Measurements from ENCODE around the gene FAM50B. TPM values are rescaled to one million over a fixed set of nuclear protein-coding genes. Genes with fewer than 3 reads are reported as not detected.

FAM50B gene
- total and polyA plus RNA-seq, 2 of the 13 experiments (the other 11 are each of a cell fraction or from before 2014, with no cell fraction given) = 0.05 TPM; not detected in 1

- 0 out of 2 replicates have a peak, but pooled peaks have one; percentile 69 for TF ChIP-seq ZNF691 (CRISPR knock-in tag; IDR thresholded peaks at IDR 0.05; ENCODE audit: borderline replicate concordance, low read depth)
- TF ChIP-seq USF2 (IDR thresholded peaks at IDR 0.05; ENCODE audit: low read depth, low read length) = 0 out of 2 replicates have a peak, but pooled peaks have one; percentile 24
- TF ChIP-seq USF2 (CRISPR knock-in tag; IDR thresholded peaks at IDR 0.05; ENCODE audit: borderline replicate concordance) = no peak; the same call in 1 of the 2 replicates
- no peak for TF ChIP-seq ZNF766 (CRISPR knock-in tag; IDR thresholded peaks at IDR 0.05; ENCODE audit: borderline replicate concordance)
- no peak for TF ChIP-seq ZHX1 (CRISPR knock-in tag; IDR thresholded peaks at IDR 0.05; ENCODE audit: low read depth)
- TF ChIP-seq ZNF720 (CRISPR knock-in tag; IDR thresholded peaks at IDR 0.05) = no peak
- TF ChIP-seq MXD4 (CRISPR knock-in tag; IDR thresholded peaks at IDR 0.05) = no peak
- TF ChIP-seq THAP11 (CRISPR knock-in tag; IDR thresholded peaks at IDR 0.05) = peak; percentile 60; the same call in 1 of the 2 replicates
- no peak for TF ChIP-seq ZNF264 (CRISPR knock-in tag; IDR thresholded peaks at IDR 0.05)
- peak; percentile 97 for TF ChIP-seq ZNF205 (CRISPR knock-in tag; IDR thresholded peaks at IDR 0.05)
- no peak for TF ChIP-seq ZFP36 (IDR thresholded peaks at IDR 0.05; ENCODE audit: borderline replicate concordance, low read depth, low read length, partially characterized antibody)
- no peak for TF ChIP-seq ASH2L (IDR thresholded peaks at IDR 0.05; ENCODE audit: insufficient read length, low read depth, low read length)
- no peak for TF ChIP-seq HOXA9 (CRISPR knock-in tag; IDR thresholded peaks at IDR 0.05; ENCODE audit: borderline replicate concordance)
- TF ChIP-seq CSRNP1 (CRISPR knock-in tag; IDR thresholded peaks at IDR 0.05) = no peak
- TF ChIP-seq TAF1 (CRISPR knock-in tag; IDR thresholded peaks at IDR 0.05) = peak; percentile 48; the same call in 1 of the 2 replicates
- peak; percentile 89; the same call in 1 of the 2 replicates for TF ChIP-seq ZBED4 (CRISPR knock-in tag; IDR thresholded peaks at IDR 0.05; ENCODE audit: borderline replicate concordance)
Measured at GRCh38 chr6:3838992-3839867, 9.9 kb upstream of the FAM50B start (continued).

Measured in HepG2 (cell line).